CD4-positive, alpha-beta T cell treated with Interferon gamma for 1 hour (primary cell): ENCODE measurements around the gene SYNE4.
A peak's percentile ranks its signal among the peaks of the same experiment; 100 is the strongest.
"Not testable (repeated sequence)": the region's sequence is repeated elsewhere in the genome, so short reads cannot be mapped to it uniquely, and the experiment has no call there.

Source experiments
- DNase-seq: peaks from one replicate; pipeline ENCODE4 v3.0.0-alpha.2; 2020

Gene SYNE4

DNA sequence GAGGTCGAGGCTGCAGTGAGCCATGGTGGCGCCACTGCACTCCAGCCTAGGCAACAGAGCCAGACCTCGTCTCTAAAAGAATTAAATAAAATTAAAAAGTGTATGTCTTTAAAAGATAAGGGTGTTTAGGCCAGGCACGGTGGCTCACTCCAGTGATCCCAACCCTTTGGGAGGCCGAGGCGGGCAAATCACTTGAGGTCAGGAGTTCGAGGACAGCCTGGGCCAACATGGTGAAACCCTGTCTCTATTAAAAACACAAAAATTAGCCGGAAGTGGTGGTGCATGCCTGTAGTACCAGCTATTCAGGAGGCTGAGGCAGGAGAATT is 21.1 kb downstream of the SYNE4 start:
- no peak for DNase-seq

DNA sequence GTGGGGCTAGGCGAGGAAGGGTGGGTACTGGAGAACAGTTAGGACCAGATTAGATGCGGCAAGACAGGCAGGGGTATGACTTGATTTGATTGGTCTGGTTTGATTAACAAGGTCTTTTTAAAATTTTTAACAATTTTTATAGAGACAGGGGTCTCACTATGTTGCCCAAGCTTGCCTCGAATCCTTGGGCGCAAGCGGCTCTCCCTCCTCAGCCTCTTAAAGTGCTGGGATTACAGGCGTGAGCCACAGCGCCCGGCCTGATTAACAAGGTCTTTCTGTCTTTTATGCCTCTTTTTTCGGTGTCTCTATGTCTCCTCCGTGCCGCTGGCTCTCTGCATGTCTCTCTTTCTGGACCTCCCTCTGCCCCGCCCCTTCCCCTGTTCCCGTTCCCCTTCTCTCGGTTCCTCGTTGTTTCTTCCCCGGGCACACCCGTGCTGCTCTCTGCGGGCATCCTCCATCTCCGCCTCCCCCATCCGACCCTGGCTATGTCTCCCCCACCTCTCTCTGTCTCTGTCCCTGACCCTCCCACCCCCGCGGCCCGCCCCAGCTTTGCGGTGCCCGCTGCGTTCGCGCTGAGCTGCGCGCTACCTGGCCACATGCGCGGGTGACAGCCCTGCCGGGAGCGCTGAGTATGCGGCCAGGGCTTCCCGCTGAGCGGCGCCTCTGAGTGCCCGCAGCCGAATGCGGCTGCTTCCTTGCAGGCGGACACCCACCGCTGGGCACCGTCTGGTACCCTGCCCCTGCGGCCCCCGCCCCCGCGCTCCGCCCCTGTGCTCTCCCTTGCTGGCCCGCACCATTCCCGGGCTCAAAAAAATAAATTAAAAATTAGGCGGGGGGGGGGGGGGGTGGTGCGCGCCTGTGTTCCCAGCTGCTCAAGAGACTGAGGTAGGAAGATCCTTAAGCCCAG is 21.7 kb downstream of the SYNE4 start:
- peak; percentile 25 for DNase-seq

DNA sequence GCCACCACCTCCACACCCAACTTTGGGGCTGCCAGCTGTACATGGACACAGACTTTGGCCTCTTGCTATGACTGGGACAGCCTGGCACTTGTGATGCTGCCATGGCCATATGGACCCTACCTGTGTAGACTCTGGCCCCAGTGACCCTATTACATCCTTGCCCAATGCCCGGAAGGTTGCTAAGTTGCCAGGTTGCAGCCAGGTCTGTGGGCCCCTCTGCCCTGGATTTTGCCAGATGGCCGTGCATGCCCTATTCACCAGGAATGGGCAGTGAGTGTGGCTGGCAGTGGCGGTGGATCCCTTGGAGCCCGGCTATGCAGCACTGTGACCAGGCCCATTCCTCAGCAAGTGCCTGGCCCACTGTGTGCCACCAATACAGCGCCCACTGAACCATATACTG is 22.5 kb downstream of the SYNE4 start:
- DNase-seq = no peak

DNA sequence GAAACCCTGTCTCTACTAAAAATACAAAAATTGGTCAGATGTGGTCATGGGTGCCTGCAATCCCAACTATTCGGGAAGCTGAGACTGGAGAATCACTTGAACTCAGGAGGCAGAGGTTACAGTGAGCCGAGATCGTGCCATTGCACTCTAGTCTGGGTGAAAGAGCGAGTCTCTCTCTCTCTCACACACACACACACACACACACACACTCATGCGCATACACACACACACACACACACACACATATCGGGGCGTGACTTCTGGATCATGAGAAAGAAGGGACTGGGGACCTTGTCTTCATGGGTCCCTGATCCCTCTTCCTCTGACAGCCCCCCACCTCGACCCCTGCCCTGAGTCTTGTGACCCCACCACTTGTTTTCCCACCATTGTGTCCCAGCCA is 25.4 kb downstream of the SYNE4 start:
- DNase-seq = no peak

DNA sequence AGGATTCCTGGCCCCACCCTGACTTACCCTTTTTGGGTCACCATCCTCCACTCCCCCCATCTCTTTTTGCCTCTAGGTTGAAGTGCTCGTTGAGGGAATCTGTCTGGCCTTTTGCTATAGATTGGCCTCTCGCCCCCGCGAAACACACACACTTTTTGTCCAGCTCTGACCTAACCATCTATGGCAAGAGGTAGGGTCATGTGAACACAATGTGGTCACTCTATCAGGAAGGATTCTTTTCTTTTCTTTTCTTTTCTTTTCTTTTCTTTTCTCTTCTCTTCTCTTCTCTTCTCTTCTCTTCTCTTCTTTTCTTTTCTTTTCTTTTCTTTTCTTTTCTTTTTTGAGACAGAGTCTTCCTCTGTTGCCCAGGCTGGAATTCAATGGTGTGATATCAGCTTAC is 27.6 kb downstream of the SYNE4 start:
- DNase-seq = not testable (repeated sequence)

DNA sequence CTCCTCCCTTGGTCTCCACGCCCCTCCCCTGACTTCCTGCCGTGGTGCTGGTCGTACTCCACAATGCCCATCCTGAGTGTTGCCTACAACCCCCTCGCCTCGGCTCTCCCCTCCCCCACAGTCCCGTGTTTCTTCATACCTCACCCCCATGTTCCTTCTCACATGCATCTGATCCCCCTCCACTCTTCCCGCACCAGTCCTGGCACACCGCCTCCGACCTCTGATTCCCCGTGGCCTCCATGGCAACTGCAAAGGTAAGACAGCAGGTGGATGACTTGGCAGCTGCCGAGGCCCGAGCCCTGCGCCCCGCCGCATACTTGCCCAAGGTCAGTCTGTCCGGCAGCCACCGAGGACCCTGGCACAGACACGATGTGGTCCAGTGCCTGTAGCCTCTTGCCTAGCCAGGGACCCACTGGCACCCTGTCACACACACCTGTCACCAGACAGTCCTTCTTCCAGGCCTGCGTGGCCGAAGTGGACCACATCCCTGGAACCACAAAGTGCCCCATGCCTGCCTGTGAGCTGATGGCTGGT is 29.7 kb downstream of the SYNE4 start:
- DNase-seq = no peak

DNA sequence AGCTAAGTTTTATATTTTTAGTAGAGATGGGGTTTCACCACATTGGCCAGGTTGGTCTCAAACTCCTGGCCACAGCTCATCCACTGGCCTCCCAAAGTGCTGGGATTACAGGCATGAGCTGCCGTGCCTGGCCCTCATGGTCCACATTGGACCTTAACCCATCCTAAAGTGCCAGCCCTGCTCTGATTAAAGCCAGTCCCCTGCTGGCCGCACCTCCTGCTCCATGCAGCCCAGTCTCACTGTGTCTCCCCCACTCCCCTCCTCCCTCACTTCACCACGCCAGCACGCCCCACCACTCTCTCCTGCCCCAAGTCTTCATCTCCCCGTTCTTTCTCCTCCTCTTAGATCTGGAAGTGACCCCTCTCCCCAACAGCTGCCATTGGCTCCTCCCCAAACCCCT is 30.3 kb downstream of the SYNE4 start:
- DNase-seq = no peak

DNA sequence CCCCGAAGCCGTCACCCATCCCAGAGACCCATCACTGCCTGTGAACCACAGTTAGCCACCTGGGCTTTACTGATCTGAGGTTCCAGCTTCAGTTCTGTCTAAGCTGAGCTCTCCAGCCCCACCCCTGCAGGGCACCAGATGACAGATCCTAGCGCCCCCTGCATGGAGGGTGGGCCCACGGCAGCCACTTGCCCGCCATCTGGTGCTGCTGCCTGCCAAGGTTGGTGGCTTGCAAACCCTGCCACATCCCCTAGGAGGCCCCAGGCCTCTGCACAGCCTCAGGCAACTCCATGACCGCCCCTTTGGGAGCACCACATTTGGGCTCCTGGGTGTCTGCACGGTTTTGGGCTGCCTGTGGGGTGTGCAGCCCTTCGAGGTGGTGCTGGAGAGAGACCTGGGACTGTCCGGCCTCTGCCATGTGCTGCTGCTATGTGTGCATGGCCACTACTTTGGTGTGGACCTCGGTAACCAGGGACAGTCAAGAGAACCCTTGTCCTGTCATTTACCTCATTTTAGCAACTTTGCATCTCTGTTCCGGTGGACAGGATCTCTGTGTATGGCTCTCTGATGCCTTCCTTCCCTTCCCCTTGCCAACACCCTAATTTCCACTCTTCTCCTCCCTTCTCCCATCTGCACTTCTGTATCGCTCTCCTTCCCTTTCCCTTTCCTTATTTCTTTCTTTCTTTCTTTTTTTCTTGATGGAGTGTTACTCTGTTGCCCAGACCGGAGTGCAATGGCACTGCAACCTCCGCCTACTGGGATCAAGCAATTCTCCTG is 31.0 kb downstream of the SYNE4 start:
- no peak for DNase-seq

DNA sequence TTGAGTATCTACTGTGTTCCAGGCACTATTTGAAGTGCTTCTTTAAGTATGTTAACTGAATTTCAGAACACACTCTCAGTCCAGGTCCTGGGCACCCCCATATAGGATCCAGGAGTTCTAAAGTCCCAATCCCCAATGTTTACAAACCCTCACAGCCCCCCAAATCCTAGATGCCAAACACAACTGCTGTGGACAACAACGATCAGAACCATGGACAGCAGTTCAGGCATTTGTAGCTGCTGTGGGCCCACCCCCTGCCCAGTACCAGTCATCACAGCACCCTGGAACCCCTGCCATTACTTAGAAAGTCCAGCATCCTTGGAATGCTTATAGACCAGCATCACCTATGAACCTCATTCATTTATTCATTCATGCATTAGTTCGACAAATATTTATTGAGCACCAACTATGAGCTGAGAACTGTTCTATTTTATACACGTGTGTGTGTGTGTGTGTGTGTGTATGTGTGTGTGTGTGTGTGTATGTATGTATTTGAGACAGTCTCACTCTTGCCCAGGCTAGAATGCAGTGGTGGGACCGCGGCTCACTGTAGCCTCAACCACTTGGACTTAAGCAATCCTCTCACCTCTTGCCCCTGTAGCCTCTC is 32.9 kb downstream of the SYNE4 start:
- no peak for DNase-seq

DNA sequence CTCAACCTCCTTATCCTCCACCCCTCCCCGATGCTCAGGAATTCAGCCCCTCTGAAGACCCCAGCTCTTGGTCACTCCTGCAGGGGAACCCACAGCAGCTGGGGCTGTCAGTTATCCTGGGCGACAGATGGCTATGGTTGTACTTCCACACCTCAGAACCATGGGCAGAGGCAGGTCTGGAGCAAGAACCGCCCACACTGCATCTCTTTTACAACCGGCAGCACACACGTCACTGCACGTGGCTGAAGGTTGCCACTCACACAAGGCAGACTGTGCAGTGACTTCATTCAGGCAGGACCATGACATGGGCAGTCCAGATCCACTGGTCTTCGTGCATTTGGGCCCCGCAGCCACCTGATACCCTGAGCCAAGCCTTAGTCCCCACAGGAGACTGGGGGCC is 35.1 kb downstream of the SYNE4 start:
- DNase-seq = no peak

DNA sequence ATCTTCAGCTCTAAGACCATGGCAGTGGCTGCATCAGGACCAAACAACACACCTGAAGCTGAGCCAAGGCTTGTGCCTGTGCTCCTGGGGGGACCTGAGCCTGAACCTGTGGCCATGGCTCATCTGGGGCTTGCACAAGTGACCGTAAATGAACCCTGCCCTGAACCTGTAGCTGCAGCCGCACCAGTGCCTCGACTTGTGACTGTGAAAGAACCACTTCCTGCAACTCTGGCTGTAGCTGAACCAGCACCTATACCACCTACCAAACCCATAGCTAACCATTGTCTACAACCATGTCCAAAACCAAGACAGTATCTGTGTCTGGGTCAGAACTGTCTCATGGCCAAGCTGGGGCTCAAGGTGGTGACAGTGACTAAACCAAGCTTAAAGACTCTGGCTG is 41.8 kb downstream of the SYNE4 start:
- DNase-seq = no peak

DNA sequence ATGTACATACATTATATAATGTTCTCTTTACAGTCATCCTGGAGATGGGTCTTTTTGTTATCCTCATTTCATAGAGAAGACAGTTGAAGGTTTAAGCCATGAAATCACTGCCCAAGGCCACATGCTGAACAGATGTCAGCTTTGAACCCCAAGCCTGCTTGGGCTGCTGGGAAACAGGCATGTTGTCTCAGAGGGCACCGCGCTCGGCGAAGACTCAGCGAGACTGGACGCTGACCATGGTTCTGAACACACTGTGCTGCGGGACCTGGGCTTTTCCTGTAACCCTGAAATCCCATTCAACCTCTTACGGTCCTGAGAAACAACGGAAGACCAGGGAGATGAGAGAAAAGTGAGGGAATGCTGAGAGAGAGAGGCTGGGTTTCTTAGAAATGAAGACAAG is 45.1 kb downstream of the SYNE4 start:
- no peak for DNase-seq

DNA sequence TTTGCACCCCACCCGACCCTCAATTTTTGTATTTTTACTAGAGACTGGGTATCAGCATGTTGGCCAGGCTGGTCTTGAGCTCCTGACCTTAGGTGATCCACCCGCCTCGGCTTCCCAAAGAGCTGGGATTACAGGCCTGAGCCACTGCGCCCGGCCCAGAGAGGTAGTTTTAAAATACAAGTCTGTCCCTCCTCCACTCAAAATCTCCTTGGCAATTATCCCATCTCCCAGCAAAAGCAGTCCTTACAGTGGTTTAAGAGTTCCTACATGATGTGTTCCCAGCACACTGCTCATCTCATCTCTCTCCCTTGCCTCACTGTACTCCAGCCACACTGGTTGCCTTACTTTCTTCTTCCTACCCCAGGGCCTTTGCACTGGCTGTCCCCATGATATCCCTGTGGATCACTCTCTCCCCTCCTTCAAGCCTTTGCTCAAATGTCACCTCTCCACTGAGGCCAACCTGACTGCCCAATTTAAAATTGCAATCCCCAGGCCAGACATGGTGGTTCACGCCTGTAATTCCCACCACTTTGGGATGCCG is 48.1 kb downstream of the SYNE4 start:
- DNase-seq = no peak

DNA sequence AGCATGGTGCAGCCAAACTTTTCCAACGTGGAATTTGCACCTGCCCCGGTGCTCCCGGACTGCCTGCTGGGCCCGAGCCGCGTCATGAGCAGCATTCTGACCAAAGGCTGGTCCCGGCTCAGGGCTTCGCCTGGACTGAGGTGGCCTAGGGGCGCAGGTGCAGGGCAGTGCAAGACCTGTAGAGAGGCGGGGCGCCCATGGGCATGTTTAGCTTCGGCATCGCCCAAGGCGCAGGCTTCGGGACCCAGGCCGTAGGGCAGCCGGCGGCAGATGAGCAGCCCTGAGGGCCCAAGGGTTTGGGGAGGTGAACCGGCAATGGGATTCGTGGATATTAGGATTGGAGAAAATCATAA is 48.7 kb downstream of the SYNE4 start:
- no peak for DNase-seq

DNA sequence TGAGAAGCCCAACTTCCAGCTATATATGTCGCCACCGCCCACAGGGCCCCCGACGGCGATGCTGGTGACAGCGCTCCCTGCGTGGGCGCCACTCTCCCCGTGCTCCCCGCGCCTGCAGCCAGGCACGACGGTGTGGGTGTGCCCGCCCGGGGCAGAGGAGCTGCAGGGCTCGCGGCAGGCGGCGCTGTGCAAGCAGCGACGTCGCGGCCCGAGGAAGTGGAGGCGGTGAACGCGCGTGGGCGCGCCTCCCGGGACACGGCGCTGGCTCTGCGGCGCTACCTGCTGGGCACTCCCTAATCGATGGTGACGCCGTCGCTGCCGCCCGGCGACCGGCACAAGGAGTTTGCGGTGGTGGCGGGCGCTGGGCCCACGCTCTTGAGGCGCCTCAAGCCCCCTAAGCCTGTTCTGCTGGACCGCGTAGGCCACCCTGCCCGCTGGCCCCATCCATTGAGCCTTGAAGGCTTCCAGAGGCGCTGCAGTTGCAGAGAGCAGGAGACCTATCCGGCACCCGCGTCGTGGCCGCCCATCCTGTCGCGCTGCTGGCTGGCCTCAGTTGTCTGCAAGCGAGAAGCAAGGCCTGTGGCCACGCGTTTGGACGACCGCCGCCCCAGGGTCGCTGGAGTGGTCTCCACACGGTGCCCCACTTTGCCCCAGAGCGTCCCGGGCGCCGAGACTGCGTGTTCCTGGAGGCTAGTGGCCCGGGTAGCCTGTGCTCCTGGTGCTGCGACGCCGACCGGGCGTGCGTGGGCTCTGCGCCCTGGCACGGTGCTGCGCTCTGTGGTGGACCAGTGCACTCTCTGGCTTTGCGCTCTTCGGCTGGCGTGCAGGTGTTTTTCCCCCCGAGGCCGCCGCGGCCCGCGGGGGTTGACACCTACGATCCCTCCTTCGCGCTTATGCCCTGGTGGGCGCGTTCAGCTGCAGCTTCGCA is 49.3 kb downstream of the SYNE4 start:
- peak; percentile 80 for DNase-seq

DNA sequence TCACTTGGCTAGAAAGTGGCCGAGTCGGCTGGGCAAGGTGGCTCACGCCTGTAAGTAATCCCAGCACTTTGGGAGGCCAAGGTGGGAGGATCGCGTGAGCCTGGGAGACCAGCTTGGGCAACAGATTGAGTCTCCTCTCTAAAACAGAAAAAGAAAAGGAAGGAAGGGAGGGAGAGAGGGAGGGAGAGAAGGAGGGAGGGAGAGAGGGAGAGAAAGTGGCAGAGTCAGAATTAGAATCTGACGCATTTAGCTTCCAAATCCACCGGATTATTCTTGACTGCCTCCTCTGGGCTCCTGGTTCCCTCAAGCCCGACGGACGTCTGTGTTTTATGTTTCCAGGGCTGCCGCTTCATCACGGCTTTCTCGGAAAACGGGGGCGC is 50.0 kb downstream of the SYNE4 start:
- DNase-seq = no peak

DNA sequence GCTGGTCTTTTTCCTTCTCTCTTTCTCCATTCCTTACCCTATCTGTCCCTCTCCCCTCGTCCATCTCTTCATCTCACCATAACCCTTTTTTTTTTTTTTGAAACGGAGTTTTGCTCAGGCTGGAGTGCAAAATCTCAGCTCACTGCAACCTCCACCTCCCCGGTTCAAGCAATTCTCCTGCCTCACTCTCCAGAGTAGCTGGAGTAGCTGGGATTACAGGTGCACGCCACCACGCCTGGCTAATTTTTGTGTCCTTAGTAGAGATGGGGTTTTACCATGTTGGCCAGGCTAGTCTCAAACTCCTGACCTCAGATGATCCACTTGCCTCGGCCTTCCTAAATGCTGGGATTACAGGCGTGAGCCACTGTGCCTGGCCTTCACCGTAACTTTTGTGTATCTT is 51.2 kb downstream of the SYNE4 start:
- DNase-seq = not testable (repeated sequence)

DNA sequence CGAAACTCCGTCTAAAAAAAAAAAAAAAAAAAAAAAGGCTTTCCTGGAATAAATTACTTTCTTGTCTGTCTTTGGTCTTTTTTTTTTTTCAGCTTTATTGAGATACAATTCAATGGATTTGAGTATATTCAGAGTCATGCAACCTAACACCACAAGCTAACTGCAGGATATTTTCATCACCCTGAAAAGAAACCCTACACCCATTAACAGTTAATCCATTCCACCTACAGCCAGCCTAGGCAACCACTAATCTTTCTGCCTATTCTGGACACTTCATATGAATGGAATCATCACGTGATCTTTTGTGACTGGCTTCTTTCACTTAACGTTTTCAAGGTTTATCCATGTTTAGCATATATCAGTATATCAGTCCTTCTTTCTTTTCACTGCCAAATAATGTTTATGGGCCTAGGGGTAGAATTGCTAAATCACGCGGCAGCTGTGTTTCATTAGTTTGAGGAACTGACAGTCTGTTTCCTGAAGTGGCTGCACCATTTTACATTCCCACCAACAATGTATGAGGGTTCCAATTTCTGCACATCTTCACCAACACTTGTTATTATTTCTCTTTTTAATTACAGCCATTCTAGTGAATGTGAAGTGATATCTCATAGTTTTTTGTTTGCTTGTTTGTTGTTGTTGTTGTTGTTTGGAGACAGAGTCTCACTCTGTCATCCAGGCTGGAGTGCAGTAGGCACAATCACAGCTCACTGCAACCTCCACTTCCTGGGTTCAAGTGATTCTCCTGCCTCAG is 52.6 kb downstream of the SYNE4 start:
- no peak for DNase-seq
